DOHH2 (cell line): ENCODE data around the gene DHX36.

Experiments
- H3F3A ChIP-seq: fragments of 200-600 bp; sonication (generic), shearing (Covaris generic); 2 replicates; pipeline ENCODE4 v1.6.0; 2016; ENCODE audit warnings: antibody characterized with exemption, mild to moderate bottlenecking; ENCODE audit not compliant: control insufficient read depth, insufficient read depth
- H3K27ac ChIP-seq: fragments of 200-600 bp; sonication (generic); 2 replicates; pipeline ENCODE4 v1.5.1; 2014; ENCODE audit warnings: low read depth, mild to moderate bottlenecking, low read length, moderate library complexity
- H3K27me3 ChIP-seq: fragments of 200-600 bp; sonication (generic); 2 replicates; pipeline ENCODE4 v1.6.1; 2014; ENCODE audit warnings: mild to moderate bottlenecking, low read length, mixed read lengths; ENCODE audit not compliant: control insufficient read depth
- H3K36me3 ChIP-seq: fragments of 200-600 bp; sonication (generic); 2 replicates; pipeline ENCODE4 v1.6.1; 2014; ENCODE audit warnings: mild to moderate bottlenecking, low read length, moderate library complexity, mixed read lengths; ENCODE audit not compliant: control insufficient read depth
- H3K4me1 ChIP-seq: fragments of 200-600 bp; sonication (generic); 2 replicates; pipeline ENCODE4 v1.6.1; 2014; ENCODE audit warnings: mild to moderate bottlenecking, low read length, mixed read lengths; ENCODE audit not compliant: control insufficient read depth
- H3K4me2 ChIP-seq: fragments of 200-600 bp; sonication (generic); 2 replicates; pipeline ENCODE4 v1.6.0; 2014; ENCODE audit warnings: mild to moderate bottlenecking, low read length, moderate library complexity
- H3K4me3 ChIP-seq: fragments of 200-600 bp; sonication (generic); 2 replicates; pipeline ENCODE4 v1.5.1; 2014; ENCODE audit warnings: mild to moderate bottlenecking, low read length, mixed read lengths
- H3K79me2 ChIP-seq: fragments of 200-600 bp; sonication (generic); 2 replicates; pipeline ENCODE4 v1.6.1; 2014; ENCODE audit warnings: mild to moderate bottlenecking, low read length, mixed read lengths; ENCODE audit not compliant: control insufficient read depth
- H3K9me2 ChIP-seq: fragments of 200-600 bp; sonication (generic); replicated peaks from 2 replicates; pipeline ENCODE4 v1.6.1; 2014; ENCODE audit warnings: mild to moderate bottlenecking, low read length, mixed read lengths; ENCODE audit not compliant: control insufficient read depth
- H3K9me3 ChIP-seq: fragments of 200-600 bp; sonication (generic); 2 replicates; pipeline ENCODE4 v1.6.1; 2014; ENCODE audit warnings: antibody characterized with exemption, low read length, mixed read lengths; ENCODE audit not compliant: control insufficient read depth, insufficient read depth
- H4K20me1 ChIP-seq: fragments of 200-600 bp; sonication (generic); 2 replicates; pipeline ENCODE4 v1.6.0; 2014; ENCODE audit warnings: low read depth, mild to moderate bottlenecking, antibody characterized with exemption, low read length, moderate library complexity; ENCODE audit not compliant: control insufficient read depth, insufficient read depth
- CTCF ChIP-seq: fragments of 200-600 bp; sonication (generic); IDR thresholded peaks from one replicate; pipeline ENCODE4 v1.5.1; 2014; ENCODE audit warnings: antibody characterized with exemption, mild to moderate bottlenecking, low read depth, low read length; ENCODE audit not compliant: poor library complexity, severe bottlenecking
- EZH2phosphoT487 ChIP-seq: fragments of 200-600 bp; sonication (generic); IDR thresholded peaks from 2 replicates; pipeline ENCODE4 v1.6.1; 2017; ENCODE audit warnings: borderline replicate concordance, mild to moderate bottlenecking, antibody characterized with exemption, low read length, moderate library complexity, mixed read lengths

The DHX36 gene

GRCh38 chr3:154250291-154250690 is 74.0 kb downstream of the DHX36 start:
- Histone ChIP-seq H3K4me1 (no peaks in the 10 kb centered on the region), H3K9me2 (no peaks in the 10 kb centered on the region), H3K27ac (no peak overlapping the region), H4K20me1 (no peaks in the 10 kb centered on the region), H3K4me3 (no peak overlapping the region), H3K79me2 (no peaks in the 10 kb centered on the region), H3K9me3 (no peaks in the 10 kb centered on the region), H3F3A (no peaks in the 10 kb centered on the region), H3K36me3 (no peaks in the 10 kb centered on the region), H3K4me2 (no peak overlapping the region), H3K27me3 (no peaks in the 10 kb centered on the region)
- TF ChIP-seq CTCF (no peak), EZH2phosphoT487 (no peak)

- Histone ChIP-seq H3F3A (no peaks in the 10 kb centered on the region), H3K27ac (no peak overlapping the region), H3K4me1 (no peaks in the 10 kb centered on the region), H3K79me2 (no peaks in the 10 kb centered on the region), H3K36me3 (no peaks in the 10 kb centered on the region), H3K27me3 (no peaks in the 10 kb centered on the region), H3K9me2 (no peaks in the 10 kb centered on the region), H3K4me2 (no peak overlapping the region), H4K20me1 (no peaks in the 10 kb centered on the region), H3K4me3 (no peak overlapping the region), H3K9me3 (no peaks in the 10 kb centered on the region)
- TF ChIP-seq CTCF (no peak), EZH2phosphoT487 (no peak)
These were observed 76.4 kb downstream of the DHX36 start for GRCh38 chr3:154247806-154248415.

DNA sequence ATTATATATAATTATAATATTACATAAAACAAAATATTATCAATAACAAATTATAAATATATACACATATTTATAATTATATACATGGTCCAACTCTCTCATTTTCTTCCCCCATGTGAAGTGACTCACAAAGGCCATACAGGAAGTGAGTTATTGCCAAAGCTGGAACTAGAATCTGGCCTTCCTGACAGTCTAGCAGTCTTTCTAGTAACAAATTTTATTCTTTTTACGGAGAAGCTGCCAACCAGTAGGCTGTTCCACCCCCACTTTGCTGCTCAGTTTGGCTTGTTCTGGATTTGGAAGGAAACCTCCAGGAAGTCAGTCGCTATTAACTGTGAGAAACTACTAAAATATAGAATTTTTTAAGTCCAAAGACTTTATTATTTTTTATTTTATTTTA is 79.6 kb downstream of the DHX36 start:
- H3K36me3 ChIP-seq = no peaks in the 10 kb centered on the region
- H3K9me2 ChIP-seq = no peaks in the 10 kb centered on the region
- no peaks in the 10 kb centered on the region for H3K4me1 ChIP-seq
- no peaks in the 10 kb centered on the region for H3K9me3 ChIP-seq
- no peaks in the 10 kb centered on the region for H3F3A ChIP-seq
- no peak overlapping the region for H3K27ac ChIP-seq
- H4K20me1 ChIP-seq = no peaks in the 10 kb centered on the region
- no peaks in the 10 kb centered on the region for H3K27me3 ChIP-seq
- H3K4me2 ChIP-seq = no peak overlapping the region
- no peak for TF ChIP-seq CTCF
- TF ChIP-seq EZH2phosphoT487 = no peak
- H3K4me3 ChIP-seq = no peak overlapping the region
- H3K79me2 ChIP-seq = no peaks in the 10 kb centered on the region
